HepG2 (cell line): ENCODE data around the gene MAP3K9. TPM values are rescaled to one million over a fixed set of nuclear protein-coding genes. Genes with fewer than 3 reads are reported as not detected.

Experiments
- ARID2 ChIP-seq: sonication (generic); formaldehyde crosslinking; IDR thresholded peaks from 2 replicates; pipeline ENCODE4 v1.8.1; 2022; ENCODE audit warnings: mild to moderate bottlenecking, missing genetic modification reagents, borderline replicate concordance
- CBX5 ChIP-seq: sonication (generic); formaldehyde crosslinking; IDR thresholded peaks from 2 replicates; pipeline ENCODE4 v1.4.0; 2020; ENCODE audit warnings: missing genetic modification reagents, borderline replicate concordance
- JUN ChIP-seq: sonication (generic); formaldehyde crosslinking; IDR thresholded peaks from 2 replicates; pipeline ENCODE4 v1.4.0; 2020; ENCODE audit warnings: mild to moderate bottlenecking, missing genetic modification reagents
- RARA ChIP-seq: IDR thresholded peaks from 2 replicates; pipeline ENCODE4 v1.6.1; 2016; ENCODE audit warnings: missing genetic modification reagents, missing compliant biosample characterization
- ZBTB7B ChIP-seq: sonication (generic); formaldehyde crosslinking; IDR thresholded peaks from 2 replicates; pipeline ENCODE4 v1.4.0; 2020; ENCODE audit warnings: missing genetic modification reagents
- ZMYM4 ChIP-seq: sonication (generic); formaldehyde crosslinking; IDR thresholded peaks from 2 replicates; pipeline ENCODE4 v1.8.1; 2023; ENCODE audit warnings: mild to moderate bottlenecking, missing genetic modification reagents
- ZZZ3 ChIP-seq: sonication (generic); formaldehyde crosslinking; IDR thresholded peaks from 2 replicates; pipeline ENCODE4 v1.4.0; 2020; ENCODE audit warnings: missing genetic modification reagents, mild to moderate bottlenecking, borderline replicate concordance
- polyA plus RNA-seq, 8 experiments: library from polyadenylated mRNA; depleted of rRNA in 3 of 8; stranded (reverse) in 7 of 8; unstranded in 1 of 8; fragments of >200 nt; fragmentation: Illumina TruSeq in 4 of 8; extraction: Trizol in 4 of 8; gene quantifications; 2 replicates each; pipeline versions ENCODE4 v1.2.1 to v1.2.3, GENCODE V29; 2011 to 2016; ENCODE audit warnings: low read depth in 4 of 8, missing spikeins in 1 of 8, mixed read lengths in 1 of 8; ENCODE audit not compliant: insufficient read depth in 1 of 8
- total RNA-seq, 5 experiments: library from RNA; depleted of rRNA; stranded (reverse); fragments of >200 nt; fragmentation: Illumina TruSeq; extraction: Trizol; gene quantifications; 2 replicates each; pipeline ENCODE4 v1.2.3, GENCODE V29; 2016; ENCODE audit warnings: low read depth in 1 of 5
- TF ChIP-seq, protein P1 (sequence below): sonication (generic); formaldehyde crosslinking; IDR thresholded peaks from 2 replicates; pipeline ENCODE4 v1.4.0; 2020; ENCODE audit warnings: missing genetic modification reagents
- TF ChIP-seq, protein P2 (sequence below): sonication (generic); formaldehyde crosslinking; IDR thresholded peaks from 2 replicates; pipeline ENCODE4 v1.4.0; 2020; ENCODE audit warnings: missing genetic modification reagents
- TF ChIP-seq, protein P3 (sequence below): IDR thresholded peaks from 2 replicates; pipeline ENCODE4 v1.4.0; 2020; ENCODE audit warnings: mild to moderate bottlenecking, missing genetic modification reagents
- TF ChIP-seq, protein P4 (sequence below): IDR thresholded peaks from 2 replicates; pipeline ENCODE4 v1.6.1; 2018; ENCODE audit warnings: missing genetic modification reagents, mild to moderate bottlenecking, missing compliant biosample characterization
- TF ChIP-seq, protein P5 (sequence below): IDR thresholded peaks from 2 replicates; pipeline ENCODE4 v1.6.1; 2016; ENCODE audit warnings: missing compliant biosample characterization, missing genetic modification reagents, borderline replicate concordance
- TF ChIP-seq, protein P6 (sequence below): sonication (generic); formaldehyde crosslinking; IDR thresholded peaks from 2 replicates; pipeline ENCODE4 v1.4.0; 2020; ENCODE audit warnings: low read depth, missing genetic modification reagents

Gene MAP3K9
- total and polyA plus RNA-seq, 2 of the 13 experiments (the other 11 are each of a cell fraction or from before 2014, with no cell fraction given), result 4.3 to 4.5 TPM

DNA sequence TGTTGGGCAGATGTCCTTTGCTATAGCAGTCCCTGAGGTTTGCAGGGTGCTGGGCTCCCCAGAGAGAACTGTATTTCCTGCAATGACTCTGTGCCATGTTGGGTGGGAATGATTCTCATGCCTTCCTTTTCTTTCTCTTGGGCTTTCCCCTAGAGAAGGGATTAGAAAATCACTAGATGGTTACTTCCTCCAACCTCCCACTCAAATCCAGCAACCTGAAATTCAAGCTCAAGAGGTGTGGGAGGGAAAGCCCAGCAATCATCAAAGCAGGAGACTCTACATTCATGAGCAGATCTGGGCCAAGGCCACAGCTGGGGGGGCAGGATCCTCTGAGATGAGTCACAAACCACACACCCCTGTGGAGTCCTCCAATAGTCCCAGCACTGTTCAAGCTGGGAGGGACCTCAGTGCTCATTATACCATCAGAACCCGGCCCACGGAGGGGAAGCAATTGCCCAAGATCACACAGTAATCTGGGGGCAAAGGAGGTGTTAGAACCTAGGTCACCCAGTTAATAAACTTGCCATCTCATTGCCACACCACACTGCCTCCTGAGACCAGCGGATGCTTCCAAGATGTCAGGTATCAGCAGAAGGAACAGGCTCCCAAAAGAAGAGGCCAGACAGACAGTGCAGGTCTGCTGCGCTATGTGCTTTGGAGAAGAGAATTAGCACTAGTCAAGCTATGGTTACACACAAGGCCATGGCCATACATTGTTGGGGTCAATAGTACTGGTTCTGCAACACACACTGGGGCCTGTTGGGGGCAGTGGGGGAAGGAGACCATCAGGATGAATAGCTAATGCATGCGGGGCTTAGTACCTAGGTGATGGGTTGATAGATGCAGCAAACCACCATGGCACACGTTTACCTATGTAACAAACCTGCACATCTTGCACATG is 101.9 kb downstream of the MAP3K9 start (continued):
- TF ChIP-seq, protein P1, sequence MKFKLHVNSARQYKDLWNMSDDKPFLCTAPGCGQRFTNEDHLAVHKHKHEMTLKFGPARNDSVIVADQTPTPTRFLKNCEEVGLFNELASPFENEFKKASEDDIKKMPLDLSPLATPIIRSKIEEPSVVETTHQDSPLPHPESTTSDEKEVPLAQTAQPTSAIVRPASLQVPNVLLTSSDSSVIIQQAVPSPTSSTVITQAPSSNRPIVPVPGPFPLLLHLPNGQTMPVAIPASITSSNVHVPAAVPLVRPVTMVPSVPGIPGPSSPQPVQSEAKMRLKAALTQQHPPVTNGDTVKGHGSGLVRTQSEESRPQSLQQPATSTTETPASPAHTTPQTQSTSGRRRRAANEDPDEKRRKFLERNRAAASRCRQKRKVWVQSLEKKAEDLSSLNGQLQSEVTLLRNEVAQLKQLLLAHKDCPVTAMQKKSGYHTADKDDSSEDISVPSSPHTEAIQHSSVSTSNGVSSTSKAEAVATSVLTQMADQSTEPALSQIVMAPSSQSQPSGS (CRISPR knock-in tag), result 0 out of 2 replicates have a peak, but pooled peaks have one; percentile 31
- TF ChIP-seq, protein P2, sequence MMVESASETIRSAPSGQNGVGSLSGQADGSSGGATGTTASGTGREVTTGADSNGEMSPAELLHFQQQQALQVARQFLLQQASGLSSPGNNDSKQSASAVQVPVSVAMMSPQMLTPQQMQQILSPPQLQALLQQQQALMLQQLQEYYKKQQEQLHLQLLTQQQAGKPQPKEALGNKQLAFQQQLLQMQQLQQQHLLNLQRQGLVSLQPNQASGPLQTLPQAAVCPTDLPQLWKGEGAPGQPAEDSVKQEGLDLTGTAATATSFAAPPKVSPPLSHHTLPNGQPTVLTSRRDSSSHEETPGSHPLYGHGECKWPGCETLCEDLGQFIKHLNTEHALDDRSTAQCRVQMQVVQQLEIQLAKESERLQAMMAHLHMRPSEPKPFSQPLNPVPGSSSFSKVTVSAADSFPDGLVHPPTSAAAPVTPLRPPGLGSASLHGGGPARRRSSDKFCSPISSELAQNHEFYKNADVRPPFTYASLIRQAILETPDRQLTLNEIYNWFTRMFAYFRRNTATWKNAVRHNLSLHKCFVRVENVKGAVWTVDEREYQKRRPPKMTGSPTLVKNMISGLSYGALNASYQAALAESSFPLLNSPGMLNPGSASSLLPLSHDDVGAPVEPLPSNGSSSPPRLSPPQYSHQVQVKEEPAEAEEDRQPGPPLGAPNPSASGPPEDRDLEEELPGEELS, result peak; percentile 31; the same call in 1 of the 2 replicates
- TF ChIP-seq, protein P3, sequence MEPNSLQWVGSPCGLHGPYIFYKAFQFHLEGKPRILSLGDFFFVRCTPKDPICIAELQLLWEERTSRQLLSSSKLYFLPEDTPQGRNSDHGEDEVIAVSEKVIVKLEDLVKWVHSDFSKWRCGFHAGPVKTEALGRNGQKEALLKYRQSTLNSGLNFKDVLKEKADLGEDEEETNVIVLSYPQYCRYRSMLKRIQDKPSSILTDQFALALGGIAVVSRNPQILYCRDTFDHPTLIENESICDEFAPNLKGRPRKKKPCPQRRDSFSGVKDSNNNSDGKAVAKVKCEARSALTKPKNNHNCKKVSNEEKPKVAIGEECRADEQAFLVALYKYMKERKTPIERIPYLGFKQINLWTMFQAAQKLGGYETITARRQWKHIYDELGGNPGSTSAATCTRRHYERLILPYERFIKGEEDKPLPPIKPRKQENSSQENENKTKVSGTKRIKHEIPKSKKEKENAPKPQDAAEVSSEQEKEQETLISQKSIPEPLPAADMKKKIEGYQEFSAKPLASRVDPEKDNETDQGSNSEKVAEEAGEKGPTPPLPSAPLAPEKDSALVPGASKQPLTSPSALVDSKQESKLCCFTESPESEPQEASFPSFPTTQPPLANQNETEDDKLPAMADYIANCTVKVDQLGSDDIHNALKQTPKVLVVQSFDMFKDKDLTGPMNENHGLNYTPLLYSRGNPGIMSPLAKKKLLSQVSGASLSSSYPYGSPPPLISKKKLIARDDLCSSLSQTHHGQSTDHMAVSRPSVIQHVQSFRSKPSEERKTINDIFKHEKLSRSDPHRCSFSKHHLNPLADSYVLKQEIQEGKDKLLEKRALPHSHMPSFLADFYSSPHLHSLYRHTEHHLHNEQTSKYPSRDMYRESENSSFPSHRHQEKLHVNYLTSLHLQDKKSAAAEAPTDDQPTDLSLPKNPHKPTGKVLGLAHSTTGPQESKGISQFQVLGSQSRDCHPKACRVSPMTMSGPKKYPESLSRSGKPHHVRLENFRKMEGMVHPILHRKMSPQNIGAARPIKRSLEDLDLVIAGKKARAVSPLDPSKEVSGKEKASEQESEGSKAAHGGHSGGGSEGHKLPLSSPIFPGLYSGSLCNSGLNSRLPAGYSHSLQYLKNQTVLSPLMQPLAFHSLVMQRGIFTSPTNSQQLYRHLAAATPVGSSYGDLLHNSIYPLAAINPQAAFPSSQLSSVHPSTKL (CRISPR knock-in tag), result peak; percentile 94
- TF ChIP-seq ZMYM4 (CRISPR knock-in tag) (no peak), RARA (CRISPR knock-in tag) (peak; percentile 97), ZZZ3 (no peak), CBX5 (CRISPR knock-in tag) (peak; percentile 24; the same call in 1 of the 2 replicates), ARID2 (CRISPR knock-in tag) (0 out of 2 replicates have a peak, but pooled peaks have one; percentile 61), ZBTB7B (CRISPR knock-in tag) (peak; percentile 42; the same call in 1 of the 2 replicates), JUN (CRISPR knock-in tag) (peak; percentile 71)
- TF ChIP-seq, protein P4, sequence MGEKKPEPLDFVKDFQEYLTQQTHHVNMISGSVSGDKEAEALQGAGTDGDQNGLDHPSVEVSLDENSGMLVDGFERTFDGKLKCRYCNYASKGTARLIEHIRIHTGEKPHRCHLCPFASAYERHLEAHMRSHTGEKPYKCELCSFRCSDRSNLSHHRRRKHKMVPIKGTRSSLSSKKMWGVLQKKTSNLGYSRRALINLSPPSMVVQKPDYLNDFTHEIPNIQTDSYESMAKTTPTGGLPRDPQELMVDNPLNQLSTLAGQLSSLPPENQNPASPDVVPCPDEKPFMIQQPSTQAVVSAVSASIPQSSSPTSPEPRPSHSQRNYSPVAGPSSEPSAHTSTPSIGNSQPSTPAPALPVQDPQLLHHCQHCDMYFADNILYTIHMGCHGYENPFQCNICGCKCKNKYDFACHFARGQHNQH (CRISPR knock-in tag), result 0 out of 2 replicates have a peak, but pooled peaks have one; percentile 43
- TF ChIP-seq, protein P5, sequence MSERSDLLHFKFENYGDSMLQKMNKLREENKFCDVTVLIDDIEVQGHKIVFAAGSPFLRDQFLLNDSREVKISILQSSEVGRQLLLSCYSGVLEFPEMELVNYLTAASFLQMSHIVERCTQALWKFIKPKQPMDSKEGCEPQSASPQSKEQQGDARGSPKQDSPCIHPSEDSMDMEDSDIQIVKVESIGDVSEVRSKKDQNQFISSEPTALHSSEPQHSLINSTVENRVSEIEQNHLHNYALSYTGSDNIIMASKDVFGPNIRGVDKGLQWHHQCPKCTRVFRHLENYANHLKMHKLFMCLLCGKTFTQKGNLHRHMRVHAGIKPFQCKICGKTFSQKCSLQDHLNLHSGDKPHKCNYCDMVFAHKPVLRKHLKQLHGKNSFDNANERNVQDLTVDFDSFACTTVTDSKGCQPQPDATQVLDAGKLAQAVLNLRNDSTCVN (CRISPR knock-in tag), result no peak
- TF ChIP-seq, protein P6, sequence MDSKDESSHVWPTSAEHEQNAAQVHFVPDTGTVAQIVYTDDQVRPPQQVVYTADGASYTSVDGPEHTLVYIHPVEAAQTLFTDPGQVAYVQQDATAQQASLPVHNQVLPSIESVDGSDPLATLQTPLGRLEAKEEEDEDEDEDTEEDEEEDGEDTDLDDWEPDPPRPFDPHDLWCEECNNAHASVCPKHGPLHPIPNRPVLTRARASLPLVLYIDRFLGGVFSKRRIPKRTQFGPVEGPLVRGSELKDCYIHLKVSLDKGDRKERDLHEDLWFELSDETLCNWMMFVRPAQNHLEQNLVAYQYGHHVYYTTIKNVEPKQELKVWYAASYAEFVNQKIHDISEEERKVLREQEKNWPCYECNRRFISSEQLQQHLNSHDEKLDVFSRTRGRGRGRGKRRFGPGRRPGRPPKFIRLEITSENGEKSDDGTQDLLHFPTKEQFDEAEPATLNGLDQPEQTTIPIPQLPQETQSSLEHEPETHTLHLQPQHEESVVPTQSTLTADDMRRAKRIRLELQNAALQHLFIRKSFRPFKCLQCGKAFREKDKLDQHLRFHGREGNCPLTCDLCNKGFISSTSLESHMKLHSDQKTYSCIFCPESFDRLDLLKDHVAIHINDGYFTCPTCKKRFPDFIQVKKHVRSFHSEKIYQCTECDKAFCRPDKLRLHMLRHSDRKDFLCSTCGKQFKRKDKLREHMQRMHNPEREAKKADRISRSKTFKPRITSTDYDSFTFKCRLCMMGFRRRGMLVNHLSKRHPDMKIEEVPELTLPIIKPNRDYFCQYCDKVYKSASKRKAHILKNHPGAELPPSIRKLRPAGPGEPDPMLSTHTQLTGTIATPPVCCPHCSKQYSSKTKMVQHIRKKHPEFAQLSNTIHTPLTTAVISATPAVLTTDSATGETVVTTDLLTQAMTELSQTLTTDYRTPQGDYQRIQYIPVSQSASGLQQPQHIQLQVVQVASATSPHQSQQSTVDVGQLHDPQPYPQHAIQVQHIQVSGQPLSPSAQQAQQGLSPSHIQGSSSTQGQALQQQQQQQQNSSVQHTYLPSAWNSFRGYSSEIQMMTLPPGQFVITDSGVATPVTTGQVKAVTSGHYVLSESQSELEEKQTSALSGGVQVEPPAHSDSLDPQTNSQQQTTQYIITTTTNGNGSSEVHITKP (CRISPR knock-in tag), result 0 out of 2 replicates have a peak, but pooled peaks have one; percentile 48
